ACHN (cell line): Measurements from ENCODE around the gene FAIM2.

Source experiments
- DNase-seq: peaks from one replicate; pipeline ENCODE4 v3.0.0-alpha.2; 2015
- in situ Hi-C: cut with HindIII; loops from 2 replicates; pipeline ENCODE4 v1.10.0; 2017; ENCODE audit warnings: low sequenced_read_pairs, low pct_ligation_motif_present, low pct_unique_long_range_greater_than_20kb

FAIM2 gene

GRCh38 chr12:49922349-49923034 lies 18.8 kb upstream of the FAIM2 start:
- no peak for DNase-seq
- in situ Hi-C loops = no loop called here

DNA sequence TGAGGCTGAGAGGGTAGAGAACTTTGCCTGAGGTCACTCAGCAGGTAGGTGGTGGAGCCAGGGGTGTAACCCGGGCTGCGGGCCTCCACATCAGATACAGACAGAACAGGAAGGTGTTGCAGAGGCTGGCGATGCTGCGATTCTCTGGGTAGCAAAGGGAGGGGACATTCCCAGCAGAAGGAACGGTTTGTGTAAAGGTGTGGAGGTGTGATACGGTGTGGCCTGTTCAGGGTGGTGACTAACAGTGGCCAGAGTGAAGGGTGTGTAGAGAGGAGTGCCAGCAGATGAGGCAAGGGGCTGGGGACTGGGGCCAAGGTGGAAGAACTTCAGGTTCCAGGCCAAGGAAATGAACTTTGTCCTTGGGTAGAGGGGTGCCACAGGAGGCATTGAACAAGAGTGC lies 18.2 kb upstream of the FAIM2 start:
- no peak for DNase-seq
- in situ Hi-C loops = no loop called here

- in situ Hi-C loops = no loop called here
These were observed 17.6 kb upstream of the FAIM2 start for GRCh38 chr12:49921299-49921698.

DNA sequence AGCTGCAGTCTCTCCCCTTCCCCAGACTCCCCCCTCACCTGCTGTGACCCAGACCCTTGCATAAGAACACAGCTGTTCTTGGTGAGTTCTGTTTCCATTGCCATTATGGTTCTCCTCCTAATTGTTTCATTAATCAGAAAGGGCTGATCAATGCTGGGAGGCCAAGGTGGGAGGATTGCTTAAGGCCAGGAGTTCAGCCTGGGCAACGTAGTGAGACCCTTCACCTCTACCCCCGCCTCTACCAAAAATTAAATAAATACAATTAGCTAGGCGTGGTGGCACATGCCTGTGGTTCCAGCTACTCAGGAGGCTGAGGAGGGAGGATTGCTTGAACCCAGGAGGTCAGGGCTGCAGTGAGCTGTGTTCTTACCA lies 17.2 kb upstream of the FAIM2 start:
- no peak for DNase-seq
- in situ Hi-C loops = no loop called here

More at GRCh38 chr12:49921299-49921698, 17.6 kb upstream of the FAIM2 start:
- no peak for DNase-seq

DNA sequence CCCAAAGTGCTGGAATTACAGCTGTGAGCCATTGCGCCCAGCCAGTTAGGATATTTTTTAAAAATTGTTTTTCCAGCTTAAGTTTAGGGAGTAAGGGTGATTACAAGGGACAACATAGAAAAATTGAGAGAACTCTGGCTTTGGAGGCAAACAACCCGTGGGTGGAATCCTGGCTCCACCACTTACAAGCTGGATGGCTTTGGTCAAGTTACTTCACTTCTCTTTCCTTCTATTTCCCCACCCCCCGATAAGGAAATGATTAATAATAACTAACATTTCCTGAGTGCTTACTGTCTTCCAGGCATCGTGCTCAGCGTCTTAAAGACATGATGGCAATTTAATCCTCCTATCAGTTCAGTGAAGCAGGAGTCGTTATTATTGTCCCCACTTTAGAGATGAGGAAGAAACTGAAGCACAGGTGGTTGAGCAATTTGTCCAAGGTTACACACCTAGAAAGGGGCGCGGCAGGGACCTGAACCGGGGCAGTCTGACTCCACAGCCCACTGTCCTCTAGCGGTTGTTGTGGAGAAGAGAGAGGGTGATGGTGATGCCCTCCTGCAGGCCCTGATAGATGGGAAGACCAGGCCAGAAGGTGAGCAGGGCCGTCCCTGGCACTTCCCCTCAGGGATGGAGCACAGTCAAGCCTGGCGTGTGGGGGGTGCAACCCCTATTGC lies 16.7 kb upstream of the FAIM2 start:
- in situ Hi-C loops = no loop called here

GRCh38 chr12:49917788-49918173 lies 14.1 kb upstream of the FAIM2 start:
- DNase-seq = no peak
- in situ Hi-C loops = no loop called here

More for the DNA sequence above, 16.7 kb upstream of the FAIM2 start:
- DNase-seq = no peak

DNA sequence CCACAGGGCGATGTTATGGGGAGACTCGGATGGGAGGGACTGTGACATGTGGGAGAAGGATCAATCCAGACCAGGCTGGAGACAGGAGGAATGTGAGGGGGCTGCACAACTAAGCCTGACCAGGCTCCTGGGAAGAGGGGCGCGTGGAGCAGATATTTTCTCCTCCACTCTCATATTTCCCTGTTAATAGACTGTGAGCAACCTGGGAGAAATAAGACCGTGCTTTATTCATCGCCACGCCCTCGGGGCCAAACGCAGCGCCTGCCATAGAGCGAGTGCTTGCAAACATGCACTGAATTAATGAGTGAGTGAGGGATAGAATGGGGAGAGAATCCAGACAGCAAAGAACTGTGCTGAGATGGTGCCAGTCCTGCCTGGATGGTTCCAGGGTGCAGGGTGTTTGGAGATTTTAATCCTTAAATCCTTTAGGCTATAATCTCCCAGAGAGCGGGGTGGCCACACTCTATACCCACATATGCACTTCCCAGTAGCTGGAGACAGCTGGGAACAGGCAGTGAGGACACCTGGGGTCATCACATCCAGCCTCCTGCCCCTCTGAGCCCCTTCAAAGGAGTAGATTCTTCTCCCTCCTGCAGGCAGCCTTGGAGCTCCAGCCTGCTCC lies 13.6 kb upstream of the FAIM2 start:
- in situ Hi-C loops = no loop called here
- DNase-seq = no peak

- DNase-seq = no peak
- in situ Hi-C loops = no loop called here
These were observed 12.6 kb upstream of the FAIM2 start for GRCh38 chr12:49916129-49916919.

DNA sequence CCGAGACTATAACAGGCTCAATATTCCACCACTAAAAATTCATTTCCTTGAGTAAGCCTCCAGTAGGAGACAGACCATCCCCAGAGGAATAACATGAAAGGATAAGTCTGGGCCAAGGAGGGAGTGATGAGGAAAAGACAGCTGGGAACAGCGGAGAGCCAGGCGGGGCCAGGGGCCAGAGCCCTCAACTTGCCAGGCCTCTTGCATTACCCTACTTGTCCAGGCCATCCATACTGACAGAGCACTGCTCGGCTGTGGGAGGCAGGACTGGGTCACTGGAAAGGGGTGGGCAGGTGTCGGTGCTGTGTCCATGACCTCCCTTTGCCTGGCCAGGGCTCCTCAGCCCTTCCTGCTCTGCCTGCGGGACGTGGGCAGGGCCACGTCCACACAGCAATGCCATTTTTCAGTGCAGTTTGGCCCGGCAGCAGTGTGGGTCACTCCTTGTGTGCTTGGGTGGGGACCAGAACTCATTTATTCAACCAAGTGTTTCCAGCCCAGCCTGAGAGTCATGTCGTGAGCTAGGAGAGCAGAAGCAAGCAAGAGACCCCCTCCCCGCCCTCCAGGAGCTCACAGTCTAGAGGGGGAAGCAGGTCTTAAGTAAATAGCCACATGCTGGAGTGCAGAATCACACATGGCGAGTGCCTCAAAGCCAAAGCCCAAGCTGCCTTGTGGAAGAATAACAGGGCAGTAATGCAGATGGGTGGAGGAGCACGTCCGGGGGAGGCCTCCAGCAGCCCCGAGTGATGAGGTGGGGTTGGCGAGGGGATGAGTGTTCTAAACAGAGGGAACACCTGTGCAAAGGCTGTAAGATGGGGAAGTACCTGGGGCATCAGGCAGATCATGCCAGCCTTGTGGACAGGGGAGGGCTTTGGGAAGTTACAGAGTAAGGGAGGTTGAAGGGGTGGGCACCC lies 8.9 kb upstream of the FAIM2 start:
- in situ Hi-C loops = no loop called here
- no peak for DNase-seq

- in situ Hi-C loops = no loop called here
- DNase-seq = no peak
These were observed 7.5 kb upstream of the FAIM2 start for GRCh38 chr12:49911213-49911605.

DNA sequence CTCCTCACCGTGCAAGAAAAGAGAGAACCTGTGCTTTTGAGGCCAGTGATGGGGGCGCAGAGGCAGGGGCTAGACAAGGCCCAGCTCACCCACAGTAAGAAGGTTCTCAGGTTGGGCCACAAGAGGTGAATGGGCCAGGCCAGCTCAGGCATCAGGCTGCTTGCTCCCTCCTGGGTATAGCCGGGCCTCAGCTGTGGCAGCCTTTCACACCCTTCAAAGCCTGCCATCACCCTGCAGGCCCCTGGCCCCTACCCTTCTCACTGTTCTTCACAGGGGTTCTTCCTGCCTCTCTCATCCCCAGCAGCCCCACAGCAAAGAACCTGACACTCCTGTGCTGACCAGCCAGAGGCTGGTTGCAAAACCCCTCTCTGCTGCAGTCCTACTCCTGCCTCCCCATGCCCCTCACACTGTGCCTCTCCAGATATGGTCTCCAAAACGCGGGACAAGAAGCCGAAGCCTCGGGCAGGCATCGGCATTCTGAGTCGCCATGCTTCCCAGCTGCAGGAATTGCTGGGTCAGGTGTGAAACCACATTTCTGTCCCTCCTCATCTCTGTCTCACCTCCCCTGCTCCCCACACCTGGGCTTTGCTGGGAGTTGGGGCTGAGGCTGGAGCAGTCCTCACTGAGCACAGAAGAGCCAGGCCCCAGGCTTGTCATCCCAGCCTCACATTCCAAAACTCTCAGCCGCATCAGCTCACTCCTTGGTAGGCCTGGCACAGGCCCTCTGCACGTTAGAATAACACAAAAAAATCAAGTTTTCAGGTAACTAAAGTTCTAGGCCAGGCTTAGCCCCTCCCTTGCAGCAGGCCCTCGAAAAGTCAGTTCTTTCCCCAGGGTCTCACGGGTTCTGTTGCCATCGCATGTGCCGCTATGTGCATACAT lies 6.9 kb upstream of the FAIM2 start:
- in situ Hi-C loops = no loop called here
- DNase-seq = no peak

- no peak for DNase-seq
These were observed 6.1 kb upstream of the FAIM2 start for GRCh38 chr12:49909826-49910225.

GRCh38 chr12:49909356-49909755 lies 5.7 kb upstream of the FAIM2 start:
- in situ Hi-C loops = no loop called here
- DNase-seq = no peak

More at GRCh38 chr12:49909826-49910225, 6.1 kb upstream of the FAIM2 start:
- in situ Hi-C loops = no loop called here

DNA sequence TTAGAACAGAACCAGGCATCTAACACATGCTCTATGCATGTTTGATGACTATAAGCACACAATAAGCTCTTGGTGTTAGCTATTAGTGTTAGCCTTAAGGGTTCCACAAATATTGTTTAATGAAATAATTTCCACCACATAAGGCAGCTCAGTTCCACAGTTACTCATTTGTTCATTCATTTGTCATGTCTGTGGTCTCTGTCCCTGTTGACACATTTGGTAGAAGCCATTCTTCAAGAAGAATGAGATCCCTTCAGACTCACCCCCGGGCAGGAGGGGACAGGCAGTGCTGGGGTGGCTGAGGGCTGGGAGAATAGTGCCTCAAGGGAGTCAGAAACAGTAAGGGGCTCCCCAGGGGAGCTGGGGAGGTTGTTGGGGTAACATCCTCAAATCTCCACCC lies 3.7 kb upstream of the FAIM2 start:
- in situ Hi-C loops = no loop called here
- DNase-seq = no peak

DNA sequence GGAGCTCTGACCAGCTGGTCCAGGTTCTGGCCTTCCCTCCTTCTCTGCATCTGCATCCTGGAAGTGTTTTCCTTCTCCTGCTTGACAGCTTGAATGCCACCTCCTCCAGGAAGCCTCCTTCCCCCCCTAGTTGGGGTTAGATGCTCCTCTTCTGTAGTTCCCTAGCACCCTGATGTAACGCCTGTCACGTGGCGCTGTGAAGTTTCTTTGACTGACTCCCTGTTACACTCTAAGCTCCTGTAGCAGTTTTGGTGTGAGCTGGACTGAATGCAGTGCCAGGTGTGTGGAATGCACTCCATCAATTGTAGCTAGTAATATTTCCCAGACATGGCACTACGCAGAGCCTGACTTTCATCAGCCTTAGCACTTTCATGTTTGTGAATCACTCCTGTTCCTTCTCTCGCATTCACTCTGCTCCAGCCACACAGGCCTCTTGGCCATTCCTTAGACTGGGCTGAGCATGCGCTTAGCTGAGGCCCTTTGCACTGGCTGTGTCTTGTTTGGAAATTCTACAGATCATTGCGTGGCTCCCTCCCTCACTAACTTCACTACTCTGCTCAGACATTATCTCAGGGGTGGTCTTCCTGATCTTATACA lies 2.1 kb upstream of the FAIM2 start:
- no peak for DNase-seq
- in situ Hi-C loops = no loop called here

- in situ Hi-C loops = no loop called here
- no peak for DNase-seq
These were observed 901 bp upstream of the FAIM2 start for GRCh38 chr12:49904601-49905000.

GRCh38 chr12:49903351-49903699 lies 375 bp downstream of the FAIM2 start:
- in situ Hi-C loops = no loop called here
- no peak for DNase-seq
